HL-60 (cell line): ENCODE measurements around the gene MRGPRG.

Source experiments
- DNase-seq, 2 experiments: peaks; one replicate each; pipeline ENCODE4 v3.0.0-alpha.2; 2010 to 2020; ENCODE audit warnings: low read depth in 1 of 2, low spot score in 1 of 2
- H3K27ac ChIP-seq: fragments of 250-450 bp; sonication (Bioruptor Pico); replicated peaks from 2 replicates; pipeline ENCODE4 v1.5.1; 2020; ENCODE audit warnings: mild to moderate bottlenecking, moderate library complexity
- H3K27me3 ChIP-seq: fragments of 250-450 bp; sonication (Bioruptor Pico); 2 replicates; pipeline ENCODE4 v1.5.1; 2021; ENCODE audit warnings: mild to moderate bottlenecking, moderate library complexity; ENCODE audit not compliant: insufficient read depth, poor library complexity, severe bottlenecking
- H3K4me3 ChIP-seq: replicated peaks from 2 replicates; pipeline ENCODE4 v1.5.1; 2011; ENCODE audit warnings: mild to moderate bottlenecking, control low read depth, low read length; ENCODE audit not compliant: insufficient read depth
- CTCF ChIP-seq: IDR thresholded peaks from one replicate; pipeline ENCODE4 v1.5.1; 2011; ENCODE audit warnings: low read length, control low read depth, inconsistent platforms; ENCODE audit not compliant: insufficient read depth
- GABPA ChIP-seq: IDR thresholded peaks from 2 replicates; pipeline ENCODE4 v1.6.1; 2012; ENCODE audit warnings: low read depth
- POLR2AphosphoS5 ChIP-seq: IDR thresholded peaks from 2 replicates; pipeline ENCODE4 v1.6.1; 2012; ENCODE audit warnings: low read depth
- SPI1 ChIP-seq: IDR thresholded peaks from 2 replicates; pipeline ENCODE4 v1.6.1; 2012; ENCODE audit warnings: low read depth, mild to moderate bottlenecking, borderline replicate concordance
- TF ChIP-seq, protein P1 (sequence below): IDR thresholded peaks from 2 replicates; pipeline ENCODE4 v1.6.1; 2012; ENCODE audit warnings: low read depth; ENCODE audit not compliant: insufficient replicate concordance

Gene MRGPRG

DNA sequence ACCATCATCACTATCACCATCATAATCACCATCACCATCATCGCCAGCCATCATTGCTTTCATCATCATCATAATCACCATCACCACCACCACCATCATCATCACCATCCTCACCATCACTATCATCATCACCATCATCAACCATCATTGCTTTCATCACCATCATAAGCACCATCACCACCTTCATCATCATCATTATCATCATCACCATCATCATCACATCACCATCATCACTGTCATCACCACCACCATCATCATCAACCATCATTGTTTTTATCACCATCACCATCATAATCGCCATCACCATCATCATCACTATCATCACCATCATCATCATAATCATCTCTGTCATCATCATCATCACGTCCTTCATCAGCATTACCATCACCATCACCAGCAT is 44.2 kb downstream of the MRGPRG start:
- TF ChIP-seq POLR2AphosphoS5 (no peak), GABPA (no peak), SPI1 (no peak), CTCF (no peak)
- TF ChIP-seq, protein P1, sequence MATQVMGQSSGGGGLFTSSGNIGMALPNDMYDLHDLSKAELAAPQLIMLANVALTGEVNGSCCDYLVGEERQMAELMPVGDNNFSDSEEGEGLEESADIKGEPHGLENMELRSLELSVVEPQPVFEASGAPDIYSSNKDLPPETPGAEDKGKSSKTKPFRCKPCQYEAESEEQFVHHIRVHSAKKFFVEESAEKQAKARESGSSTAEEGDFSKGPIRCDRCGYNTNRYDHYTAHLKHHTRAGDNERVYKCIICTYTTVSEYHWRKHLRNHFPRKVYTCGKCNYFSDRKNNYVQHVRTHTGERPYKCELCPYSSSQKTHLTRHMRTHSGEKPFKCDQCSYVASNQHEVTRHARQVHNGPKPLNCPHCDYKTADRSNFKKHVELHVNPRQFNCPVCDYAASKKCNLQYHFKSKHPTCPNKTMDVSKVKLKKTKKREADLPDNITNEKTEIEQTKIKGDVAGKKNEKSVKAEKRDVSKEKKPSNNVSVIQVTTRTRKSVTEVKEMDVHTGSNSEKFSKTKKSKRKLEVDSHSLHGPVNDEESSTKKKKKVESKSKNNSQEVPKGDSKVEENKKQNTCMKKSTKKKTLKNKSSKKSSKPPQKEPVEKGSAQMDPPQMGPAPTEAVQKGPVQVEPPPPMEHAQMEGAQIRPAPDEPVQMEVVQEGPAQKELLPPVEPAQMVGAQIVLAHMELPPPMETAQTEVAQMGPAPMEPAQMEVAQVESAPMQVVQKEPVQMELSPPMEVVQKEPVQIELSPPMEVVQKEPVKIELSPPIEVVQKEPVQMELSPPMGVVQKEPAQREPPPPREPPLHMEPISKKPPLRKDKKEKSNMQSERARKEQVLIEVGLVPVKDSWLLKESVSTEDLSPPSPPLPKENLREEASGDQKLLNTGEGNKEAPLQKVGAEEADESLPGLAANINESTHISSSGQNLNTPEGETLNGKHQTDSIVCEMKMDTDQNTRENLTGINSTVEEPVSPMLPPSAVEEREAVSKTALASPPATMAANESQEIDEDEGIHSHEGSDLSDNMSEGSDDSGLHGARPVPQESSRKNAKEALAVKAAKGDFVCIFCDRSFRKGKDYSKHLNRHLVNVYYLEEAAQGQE: no peak
- Histone ChIP-seq H3K27ac (no peak overlapping the region), H3K27me3 (no peaks in the 10 kb centered on the region), H3K4me3 (no peak overlapping the region)
- no peak for DNase-seq

DNA sequence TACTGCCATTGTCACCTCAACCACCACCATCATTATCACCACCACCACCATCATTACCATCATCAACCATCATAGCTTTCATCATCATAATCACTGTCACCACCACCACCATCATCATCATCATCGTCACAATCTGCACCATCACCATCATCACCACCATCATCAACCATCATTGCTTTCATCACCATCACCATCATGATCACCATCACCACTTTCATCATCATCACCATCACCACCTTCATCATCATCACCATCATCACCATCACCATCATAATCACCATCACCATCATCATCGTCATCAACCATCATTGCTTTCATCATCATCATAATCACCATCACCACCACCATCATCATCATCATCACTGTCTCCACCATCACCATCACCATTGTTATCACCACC is 44.8 kb downstream of the MRGPRG start:
- Histone ChIP-seq H3K4me3 (no peak overlapping the region), H3K27ac (no peak overlapping the region), H3K27me3 (no peaks in the 10 kb centered on the region)
- TF ChIP-seq GABPA (no peak), SPI1 (no peak), CTCF (no peak), POLR2AphosphoS5 (no peak)
- TF ChIP-seq, protein P1: no peak
- DNase-seq: no peak

DNA sequence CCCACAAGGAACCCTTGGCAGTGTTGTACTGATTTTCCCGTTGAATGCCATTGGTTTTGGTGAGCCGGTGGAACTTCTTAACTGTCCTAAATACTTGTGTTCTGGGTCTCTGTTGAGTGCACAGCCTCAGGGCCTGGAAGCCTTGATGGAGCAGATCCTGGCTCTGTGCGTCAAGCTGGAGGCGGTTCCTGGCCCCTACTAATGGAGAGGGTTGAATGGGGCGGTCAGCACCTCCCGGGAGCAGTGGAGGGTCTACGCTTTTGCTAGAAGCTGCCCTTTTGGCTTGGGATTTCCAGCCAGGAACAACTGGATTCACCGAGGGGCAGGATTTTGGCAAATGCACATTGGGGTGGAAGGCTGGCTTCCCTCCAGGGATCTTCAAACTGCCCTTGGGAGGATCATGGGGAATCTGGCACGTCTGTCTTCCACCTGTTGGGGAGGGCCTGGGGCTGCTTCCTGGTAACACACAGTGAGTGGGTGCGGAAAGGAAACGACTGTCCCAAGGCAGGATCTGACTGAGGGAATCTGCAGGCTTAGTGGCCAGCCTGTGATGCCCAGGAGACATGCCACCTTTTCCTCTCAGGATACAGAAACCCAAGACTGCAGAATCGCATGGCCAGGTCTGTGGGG is 46.6 kb downstream of the MRGPRG start:
- no peak overlapping the region for H3K27ac ChIP-seq
- no peak overlapping the region for H3K4me3 ChIP-seq
- H3K27me3 ChIP-seq: no peaks in the 10 kb centered on the region
- TF ChIP-seq, protein P1: no peak
- TF ChIP-seq GABPA: no peak
- no peak for TF ChIP-seq CTCF
- TF ChIP-seq POLR2AphosphoS5: no peak
- TF ChIP-seq SPI1: no peak
- no peak for DNase-seq
